Measurements from ENCODE around the gene MSH2. TPM values are rescaled to one million over a fixed set of nuclear protein-coding genes. Genes with fewer than 3 reads are reported as not detected.
A peak's percentile ranks its signal among the peaks of the same experiment; 100 is the strongest.

Gene MSH2
- total and polyA plus RNA-seq, 2 donors from 2014 or later, result 7.2 to 17.0 TPM

DNA sequence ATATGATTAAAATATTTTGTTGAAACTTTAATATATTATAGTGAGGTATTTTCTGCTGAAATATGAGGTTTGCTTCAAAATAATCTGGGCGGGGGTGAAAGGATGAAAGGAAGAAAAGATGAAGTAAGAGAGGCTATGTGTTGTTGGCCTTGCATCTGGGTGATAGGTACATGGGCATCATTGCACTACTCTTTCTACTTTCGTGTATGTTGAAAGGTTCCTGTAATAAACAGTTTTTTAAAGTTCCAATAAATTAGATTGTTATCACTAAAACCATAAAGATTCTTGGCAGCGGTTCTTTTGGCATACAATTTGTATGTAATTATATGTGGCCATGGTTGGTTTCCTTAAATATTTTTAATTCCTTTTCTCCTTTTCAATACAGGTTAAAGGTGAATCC is 23.6 kb upstream of the MSH2 start:
- Histone ChIP-seq H3K36me3 (ENCODE audit: control insufficient read depth in 2 of 3, insufficient read depth in 3 of 3, low read length in 3 of 3) (peaks cover 0 to 44% (median 12%) of the 10 kb centered on the region in 3 donors), H3K9ac (ENCODE audit: low read length in 3 of 3) (no peak overlapping the region)
- FAIRE-seq, result no peak

DNA sequence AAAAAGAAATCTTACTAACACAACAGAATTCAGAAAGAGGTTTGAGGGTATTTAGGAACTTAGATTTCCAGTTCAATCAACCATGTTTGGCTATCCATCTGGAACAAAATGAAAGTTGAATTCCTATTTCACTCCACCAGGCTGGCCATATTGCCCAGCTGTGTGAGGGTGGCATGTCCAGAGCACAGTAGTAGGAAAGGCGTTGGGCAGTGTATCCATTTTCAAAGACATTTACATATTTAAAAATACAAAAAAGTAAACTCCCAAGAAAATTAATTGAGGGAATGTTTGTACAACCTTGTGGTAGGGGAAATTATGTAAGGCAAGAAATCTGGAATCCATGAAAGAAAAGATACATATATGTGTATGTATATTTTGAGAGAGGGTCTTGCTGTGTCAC is 21.5 kb upstream of the MSH2 start:
- H3K27me3 ChIP-seq (ENCODE audit: control insufficient read depth, insufficient read depth, low read length), result no peaks in the 10 kb centered on the region
- H3K27ac ChIP-seq (ENCODE audit: low read depth in 2 of 2, low read length in 2 of 2), result no peak overlapping the region
- H3K4me3 ChIP-seq (ENCODE audit: low read length in 3 of 3), result no peak overlapping the region
- no peaks in the 10 kb centered on the region for H3K9me3 ChIP-seq (ENCODE audit: control insufficient read depth in 2 of 3, insufficient read depth in 1 of 3, low read length in 3 of 3)
- DNase-seq (no peak), FAIRE-seq (no peak)
- no peak overlapping the region for H3K9ac ChIP-seq (ENCODE audit: low read length in 3 of 3)
- TF ChIP-seq, protein P1, sequence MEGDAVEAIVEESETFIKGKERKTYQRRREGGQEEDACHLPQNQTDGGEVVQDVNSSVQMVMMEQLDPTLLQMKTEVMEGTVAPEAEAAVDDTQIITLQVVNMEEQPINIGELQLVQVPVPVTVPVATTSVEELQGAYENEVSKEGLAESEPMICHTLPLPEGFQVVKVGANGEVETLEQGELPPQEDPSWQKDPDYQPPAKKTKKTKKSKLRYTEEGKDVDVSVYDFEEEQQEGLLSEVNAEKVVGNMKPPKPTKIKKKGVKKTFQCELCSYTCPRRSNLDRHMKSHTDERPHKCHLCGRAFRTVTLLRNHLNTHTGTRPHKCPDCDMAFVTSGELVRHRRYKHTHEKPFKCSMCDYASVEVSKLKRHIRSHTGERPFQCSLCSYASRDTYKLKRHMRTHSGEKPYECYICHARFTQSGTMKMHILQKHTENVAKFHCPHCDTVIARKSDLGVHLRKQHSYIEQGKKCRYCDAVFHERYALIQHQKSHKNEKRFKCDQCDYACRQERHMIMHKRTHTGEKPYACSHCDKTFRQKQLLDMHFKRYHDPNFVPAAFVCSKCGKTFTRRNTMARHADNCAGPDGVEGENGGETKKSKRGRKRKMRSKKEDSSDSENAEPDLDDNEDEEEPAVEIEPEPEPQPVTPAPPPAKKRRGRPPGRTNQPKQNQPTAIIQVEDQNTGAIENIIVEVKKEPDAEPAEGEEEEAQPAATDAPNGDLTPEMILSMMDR (IDR thresholded peaks at IDR 0.05; ENCODE audit: borderline replicate concordance, extremely low read depth, insufficient read depth), result no peak
- H3K36me3 ChIP-seq (ENCODE audit: control insufficient read depth in 2 of 3, insufficient read depth in 3 of 3, low read length in 3 of 3), result peaks cover 0 to 44% (median 19%) of the 10 kb centered on the region in 3 donors
- H3K4me1 ChIP-seq (ENCODE audit: control insufficient read depth in 2 of 3, insufficient read depth in 2 of 3, low read depth in 1 of 3, low read length in 3 of 3), result no peaks in the 10 kb centered on the region
- intact Hi-C loops (cut with DNase I), result no loop called here

More for the DNA sequence above, 23.6 kb upstream of the MSH2 start:
- Histone ChIP-seq H3K9me3 (ENCODE audit: control insufficient read depth in 2 of 3, insufficient read depth in 1 of 3, low read length in 3 of 3) (no peaks in the 10 kb centered on the region), H3K4me3 (ENCODE audit: low read length in 3 of 3) (no peak overlapping the region), H3K4me1 (ENCODE audit: control insufficient read depth in 2 of 3, insufficient read depth in 2 of 3, low read depth in 1 of 3, low read length in 3 of 3) (no peaks in the 10 kb centered on the region), H3K27me3 (ENCODE audit: control insufficient read depth, insufficient read depth, low read length) (no peaks in the 10 kb centered on the region), H3K27ac (ENCODE audit: low read depth in 2 of 2, low read length in 2 of 2) (no peak overlapping the region)
- TF ChIP-seq, protein P1 (IDR thresholded peaks at IDR 0.05; ENCODE audit: borderline replicate concordance, extremely low read depth, insufficient read depth), result no peak
- peak in 1 of 5 donors; percentile 32 for DNase-seq
- intact Hi-C loops (cut with DNase I), result no loop called here

DNA sequence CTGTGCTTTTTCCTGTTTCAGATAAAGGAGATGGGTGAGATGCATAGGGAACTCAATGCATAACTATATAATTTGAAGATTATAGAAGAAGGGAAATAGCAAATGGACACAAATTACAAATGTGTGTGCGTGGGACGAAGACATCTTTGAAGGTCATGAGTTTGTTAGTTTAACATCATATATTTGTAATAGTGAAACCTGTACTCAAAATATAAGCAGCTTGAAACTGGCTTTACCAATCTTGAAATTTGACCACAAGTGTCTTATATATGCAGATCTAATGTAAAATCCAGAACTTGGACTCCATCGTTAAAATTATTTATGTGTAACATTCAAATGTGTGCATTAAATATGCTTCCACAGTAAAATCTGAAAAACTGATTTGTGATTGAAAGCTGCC is 16.4 kb upstream of the MSH2 start:
- Histone ChIP-seq H3K4me1 (ENCODE audit: control insufficient read depth in 2 of 3, insufficient read depth in 2 of 3, low read depth in 1 of 3, low read length in 3 of 3) (no peaks in the 10 kb centered on the region), H3K36me3 (ENCODE audit: control insufficient read depth in 2 of 3, insufficient read depth in 3 of 3, low read length in 3 of 3) (peaks cover 0 to 15% (median 13%) of the 10 kb centered on the region in 3 donors), H3K27ac (ENCODE audit: low read depth in 2 of 2, low read length in 2 of 2) (no peak overlapping the region), H3K9me3 (ENCODE audit: control insufficient read depth in 2 of 3, insufficient read depth in 1 of 3, low read length in 3 of 3) (no peaks in the 10 kb centered on the region), H3K9ac (ENCODE audit: low read length in 3 of 3) (no peak overlapping the region), H3K4me3 (ENCODE audit: low read length in 3 of 3) (no peak overlapping the region), H3K27me3 (ENCODE audit: control insufficient read depth, insufficient read depth, low read length) (no peaks in the 10 kb centered on the region)
- intact Hi-C loops (cut with DNase I), result no loop called here
- no peak for DNase-seq
- TF ChIP-seq, protein P1 (IDR thresholded peaks at IDR 0.05; ENCODE audit: borderline replicate concordance, extremely low read depth, insufficient read depth), result no peak
- FAIRE-seq, result no peak

DNA sequence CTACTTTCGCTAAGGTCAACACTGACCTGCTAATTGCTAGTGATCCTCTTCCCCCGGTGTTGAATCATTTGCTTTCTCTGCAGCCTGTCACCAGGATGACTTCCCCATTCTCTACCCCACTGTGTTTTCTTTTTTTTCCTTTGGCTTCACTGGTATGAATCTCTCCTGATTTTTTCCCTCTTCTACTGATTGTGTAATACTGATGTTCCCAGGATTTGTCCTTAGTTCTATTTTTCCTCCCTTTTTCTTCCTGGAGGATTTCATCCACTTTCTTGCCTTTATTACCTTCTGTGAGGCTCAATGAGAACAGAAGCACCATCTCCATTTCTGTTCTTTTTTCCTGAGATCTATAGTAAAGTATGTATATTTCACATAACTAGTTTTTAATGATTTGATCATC is 14.1 kb upstream of the MSH2 start:
- Histone ChIP-seq H3K27me3 (ENCODE audit: control insufficient read depth, insufficient read depth, low read length) (no peaks in the 10 kb centered on the region), H3K4me3 (ENCODE audit: low read length in 3 of 3) (no peak overlapping the region), H3K9me3 (ENCODE audit: control insufficient read depth in 2 of 3, insufficient read depth in 1 of 3, low read length in 3 of 3) (no peaks in the 10 kb centered on the region), H3K36me3 (ENCODE audit: control insufficient read depth in 2 of 3, insufficient read depth in 3 of 3, low read length in 3 of 3) (peaks cover 0 to 11% (median 5%) of the 10 kb centered on the region in 3 donors), H3K9ac (ENCODE audit: low read length in 3 of 3) (no peak overlapping the region), H3K27ac (ENCODE audit: low read depth in 2 of 2, low read length in 2 of 2) (no peak overlapping the region), H3K4me1 (ENCODE audit: control insufficient read depth in 2 of 3, insufficient read depth in 2 of 3, low read depth in 1 of 3, low read length in 3 of 3) (no peaks in the 10 kb centered on the region)
- TF ChIP-seq, protein P1 (IDR thresholded peaks at IDR 0.05; ENCODE audit: borderline replicate concordance, extremely low read depth, insufficient read depth), result no peak
- intact Hi-C loops (cut with DNase I), result no loop called here
- DNase-seq (no peak), FAIRE-seq (no peak)
